GM12878 (cell line): ENCODE measurements around the gene SLC5A6. TPM values are rescaled to one million over a fixed set of nuclear protein-coding genes. Genes with fewer than 3 reads are reported as not detected.

ENCODE experiments used
- ATAC-seq: fragments of 200-7000 bp; cut with Tn5 transposase; 3 replicates; pipeline ENCODE4 v1.9.1; 2020; ENCODE audit warnings: mild to moderate bottlenecking, moderate library complexity
- BruUV-seq: library from RNA; stranded (reverse); fragments of 400-500 nt; replicated peaks from 2 replicates; lab custom pipeline; 2021; lab: Mats Ljungman, UMichigan
- CTCF ChIA-PET: fragments of 300-600 bp; sonication (Branson Sonifier 250); formaldehyde crosslinking; extraction: SDS; loops from one replicate; lab custom pipeline; 2021; ENCODE audit warnings: inconsistent platforms; lab: Yijun Ruan, JAX
- POLR2A ChIA-PET: fragments of 350-600 bp; formaldehyde crosslinking; extraction: SDS; loops from one replicate; lab custom pipeline; 2021; ENCODE audit warnings: inconsistent platforms; lab: Charles Lee
- RAD21 ChIA-PET: fragments of 300-600 bp; sonication (Branson Sonifier 250); formaldehyde crosslinking; loops from one replicate; lab custom pipeline; 2023; ENCODE audit warnings: antibody characterized with exemption; ENCODE audit not compliant: unreplicated experiment; lab: Charles Lee
- SMC1A ChIA-PET: fragments of 300-600 bp; sonication (Branson Sonifier 250); formaldehyde crosslinking; loops from one replicate; lab custom pipeline; 2023; ENCODE audit not compliant: unreplicated experiment, uncharacterized antibody; lab: Charles Lee
- DNase-seq: peaks from one replicate; pipeline ENCODE4 v3.0.0-alpha.2; 2011; ENCODE audit warnings: low read depth, low spot score
- FAIRE-seq: peaks from 3 replicates; lab custom pipeline; 2011; peaks lifted over from hg19 to GRCh38; lab: Jason Lieb, UNC
- H2AFZ ChIP-seq: 2 replicates; pipeline ENCODE4 v1.6.0; 2011; ENCODE audit warnings: low read depth, low read length, control low read depth; ENCODE audit not compliant: control insufficient read depth
- H3K27ac ChIP-seq: 2 replicates; pipeline ENCODE4 v1.5.1; 2011; ENCODE audit warnings: control low read depth; ENCODE audit not compliant: control insufficient read depth, insufficient read depth
- H3K27me3 ChIP-seq, 2 experiments: replicated peaks in 1 of 2; 2 replicates each; pipeline versions ENCODE4 v1.6.0 to v1.6.1; 2011; ENCODE audit warnings: low read length in 1 of 2; ENCODE audit not compliant: control insufficient read depth in 2 of 2, insufficient read depth in 2 of 2
- H3K36me3 ChIP-seq, 2 experiments: 2 replicates each; pipeline ENCODE4 v1.5.1; 2011; ENCODE audit warnings: low read length in 1 of 2; ENCODE audit not compliant: control insufficient read depth in 2 of 2, insufficient read depth in 2 of 2
- H3K4me1 ChIP-seq: 2 replicates; pipeline ENCODE4 v1.6.1; 2011; ENCODE audit warnings: mild to moderate bottlenecking, low read length, moderate library complexity, mixed read lengths; ENCODE audit not compliant: control insufficient read depth, insufficient read depth
- H3K4me2 ChIP-seq: 2 replicates; pipeline ENCODE4 v1.6.0; 2011; ENCODE audit warnings: control low read depth; ENCODE audit not compliant: control insufficient read depth, insufficient read depth
- H3K4me3 ChIP-seq: fragments of 200-600 bp; sonication (generic); 2 replicates; pipeline ENCODE4 v1.5.1; 2016
- H3K79me2 ChIP-seq: 2 replicates; pipeline ENCODE4 v1.6.0; 2011; ENCODE audit warnings: low read length; ENCODE audit not compliant: control insufficient read depth, insufficient read depth
- H3K9ac ChIP-seq: 2 replicates; pipeline ENCODE4 v1.8.0; 2011; ENCODE audit warnings: low read length, control low read depth, mixed read lengths; ENCODE audit not compliant: control insufficient read depth, insufficient read depth
- H3K9me3 ChIP-seq: replicated peaks from 3 replicates; pipeline ENCODE4 v1.5.1; 2011; ENCODE audit warnings: mild to moderate bottlenecking, low read length; ENCODE audit not compliant: control insufficient read depth, insufficient read depth
- H4K20me1 ChIP-seq: 2 replicates; pipeline ENCODE4 v1.6.0; 2011; ENCODE audit not compliant: control insufficient read depth, insufficient read depth
- BHLHE40 ChIP-seq, 2 experiments: fragments of 450-650 bp in 1 of 2; IDR thresholded peaks; 2 replicates each; pipeline ENCODE4 v1.6.1; 2011 to 2017; ENCODE audit warnings: low read depth in 2 of 2, borderline replicate concordance in 1 of 2, improper control_type of control experiment in 1 of 2, low read length in 1 of 2, mild to moderate bottlenecking in 1 of 2
- CREB1 ChIP-seq: IDR thresholded peaks from 2 replicates; pipeline ENCODE4 v1.6.1; 2012; ENCODE audit warnings: low read depth, mild to moderate bottlenecking, inconsistent platforms
- ETV6 ChIP-seq, 2 experiments: fragments of 450-650 bp in 1 of 2; IDR thresholded peaks in 1 of 2; conservative IDR thresholded peaks in 1 of 2; 2 replicates each; pipeline ENCODE4 v1.6.1; 2014; ENCODE audit warnings: antibody characterized with exemption in 1 of 2, borderline replicate concordance in 1 of 2, low read depth in 1 of 2, mild to moderate bottlenecking in 1 of 2, moderate library complexity in 1 of 2
- EZH2 ChIP-seq: IDR thresholded peaks from 2 replicates; pipeline ENCODE4 v1.6.1; 2012; ENCODE audit warnings: low read depth, mild to moderate bottlenecking, control low read depth, inconsistent platforms, low read length, borderline replicate concordance; ENCODE audit not compliant: control insufficient read depth
- MEF2B ChIP-seq: fragments of 450-650 bp; IDR thresholded peaks from 2 replicates; pipeline ENCODE4 v1.6.1; 2018; ENCODE audit warnings: mild to moderate bottlenecking, moderate library complexity; ENCODE audit not compliant: partially characterized antibody, poor library complexity, severe bottlenecking
- PAX8 ChIP-seq: fragments of 450-650 bp; IDR thresholded peaks from 2 replicates; pipeline ENCODE4 v1.6.1; 2017; ENCODE audit warnings: mild to moderate bottlenecking, moderate library complexity
- SREBF2 ChIP-seq: IDR thresholded peaks from 2 replicates; pipeline ENCODE4 v1.6.1; 2012; ENCODE audit warnings: mild to moderate bottlenecking, low read length
- SRF ChIP-seq, 2 experiments: IDR thresholded peaks; 2 replicates each; pipeline ENCODE4 v1.6.1; 2011; ENCODE audit warnings: low read depth in 2 of 2, low read length in 2 of 2, mild to moderate bottlenecking in 1 of 2, moderate library complexity in 1 of 2
- SUZ12 ChIP-seq: fragments of 200-600 bp; sonication (generic); IDR thresholded peaks from one replicate; pipeline ENCODE4 v1.6.1; 2018; ENCODE audit warnings: antibody characterized with exemption, mild to moderate bottlenecking; ENCODE audit not compliant: unreplicated experiment
- WGBS: methylation state at CpG from one replicate; pipeline ENCODE4 v1.1.6; 2016; ENCODE audit warnings: low lambda C conversion rate; ENCODE audit not compliant: insufficient replicate concordance, insufficient coverage; ENCODE audit errors: missing lambda C conversion rate; 5-methylcytosine and 5-hydroxymethylcytosine counted together
- in situ Hi-C: fragments of 300-500 bp; cut with MboI; formaldehyde crosslinking; loops from 9 replicates; pipeline ENCODE4 v1.14.3; 2018; ENCODE audit warnings: mixed read lengths
- intact Hi-C: fragments of 100-400 bp; cut with micrococcal nuclease; formaldehyde crosslinking; loops from one replicate; pipeline ENCODE4 v1.14.2; 2022; ENCODE audit not compliant: unreplicated experiment
- polyA plus RNA-seq, 11 experiments: library from polyadenylated mRNA; depleted of rRNA in 4 of 11; unstranded in 6 of 11; stranded (reverse) in 5 of 11; fragments of >200 nt; fragmentation: Nextera tagmentation in 4 of 11; fragmentation: Illumina TruSeq in 1 of 11; extraction: Ambion mirVana in 4 of 11; extraction: Trizol in 1 of 11; gene quantifications; 1 replicate in 1 of 11; 2 replicates in 10 of 11; pipeline versions ENCODE4 v1.2.1 to v1.2.3, GENCODE V29; 2011 to 2016; ENCODE audit warnings: inconsistent platforms in 2 of 11, missing spikeins in 2 of 11, low read depth in 1 of 11
- total RNA-seq, 4 experiments: library from RNA; depleted of rRNA in 3 of 4; stranded (reverse); fragments of >200 nt in 3 of 4; fragmentation: Illumina TruSeq in 1 of 4; extraction: Trizol in 1 of 4; gene quantifications; 2 replicates each; pipeline versions ENCODE4 v1.2.1 to v1.2.3, GENCODE V29; 2013 to 2021

Gene SLC5A6
- total and polyA plus RNA-seq, 10 of the 15 experiments (the other 5 are each of a cell fraction or from before 2014, with no cell fraction given): 13.1 to 101 (median 55.3) TPM

GRCh38 chr2:27249159-27249890 lies 37.3 kb upstream of the SLC5A6 start:
- TF ChIP-seq BHLHE40 (IDR thresholded peaks at IDR 0.05; ENCODE audit: borderline replicate concordance in 1 of 2, low read depth in 2 of 2, low read length in 1 of 2): no peak
- TF ChIP-seq CREB1: no peak
- TF ChIP-seq ETV6 (conservative IDR thresholded peaks at IDR 0.05 in 1 of 2, IDR thresholded peaks at IDR 0.05 in 1 of 2; ENCODE audit: borderline replicate concordance in 1 of 2, low read depth in 1 of 2): no peak
- TF ChIP-seq PAX8: no peak
- TF ChIP-seq SREBF2: no peak
- TF ChIP-seq MEF2B: no peak
- TF ChIP-seq SUZ12: no peak
- no peak for TF ChIP-seq SRF (IDR thresholded peaks at IDR 0.05; ENCODE audit: low read depth in 2 of 2, low read length in 2 of 2)
- TF ChIP-seq EZH2: no peak
- TF ChIP-seq, all 136 proteins: peak for 0
- Histone ChIP-seq H3K27ac (no peak overlapping the region), H4K20me1 (no peaks in the 10 kb centered on the region), H3K4me2 (no peak overlapping the region), H3K79me2 (no peaks in the 10 kb centered on the region), H3K36me3 (peaks cover 0 to 2% of the 10 kb centered on the region in 2 experiments; a peak in 2 of 4 replicates), H3K4me1 (no peaks in the 10 kb centered on the region), H3K27me3 (peaks cover 2 to 4% of the 10 kb centered on the region in 2 experiments; a peak in 3 of 4 replicates), H3K9ac (no peak overlapping the region), H3K4me3 (no peak overlapping the region), H2AFZ (no peak overlapping the region), H3K9me3 (no peaks in the 10 kb centered on the region)
- ChIA-PET SMC1A (interaction anchor here (2.6 kb wide), 1 partner anchor 30 kb away, joined by 12 read pairs; no protein-coding TSS in a partner anchor), RAD21 (interaction anchor here (1.0 to 1.3 kb wide), 3 partner anchors 30 to 433 kb away, joined by 3 to 5 read pairs (median 3); no protein-coding TSS in a partner anchor), CTCF (interaction anchor here (0.7 to 5.0 kb wide), 6 partner anchors 13 to 97 kb away, joined by 3 to 58 read pairs (median 3); partner anchors contain the start of gene TRIM54), POLR2A (interaction anchor here (0.5 kb wide), 1 partner anchor 78 kb away, joined by 6 read pairs; no protein-coding TSS in a partner anchor)
- in situ Hi-C loops (no loop called here), intact Hi-C loops (no loop called here)
- 37% methylated on average over 12 of the region's 12 CpGs for WGBS
- FAIRE-seq (no peak), ATAC-seq (no peak), DNase-seq (no peak)
- no TSS peak for BruUV-seq
